H1 (cell line): ENCODE results near the gene PRRX1. TPM values are rescaled to one million over a fixed set of nuclear protein-coding genes. Genes with fewer than 3 reads are reported as not detected.

Experiments used
- GTF2F1 ChIP-seq: IDR thresholded peaks from 2 replicates; pipeline ENCODE4 v1.6.1; 2012; ENCODE audit warnings: low read depth, low read length, improper control_type of control experiment, borderline replicate concordance
- polyA plus RNA-seq, 7 experiments: library from polyadenylated mRNA; depleted of rRNA in 3 of 7; stranded (reverse) in 5 of 7; unstranded in 2 of 7; fragments of >200 nt in 5 of 7; fragments of 200-250 nt in 2 of 7; gene quantifications; 1 replicate in 5 of 7; 2 replicates in 1 of 7; 4 replicates in 1 of 7; pipeline versions ENCODE4 v1.2.1 to v1.2.3, GENCODE V29; 2011 to 2013; ENCODE audit warnings: missing spikeins in 2 of 7, mixed read lengths in 2 of 7
- total RNA-seq: library from RNA; stranded (reverse); fragmentation: NEBNext Ultra II Directional; extraction: Animal tissue kit (Norgen Biotek cat#: 25700); gene quantifications from 2 replicates; pipeline ENCODE4 v1.2.1, GENCODE V29; 2021

PRRX1 gene
- total and polyA plus RNA-seq, 2 of the 8 experiments (the other 6 are each of a cell fraction or from before 2014, with no cell fraction given), result not detected

GRCh38 chr1:170729225-170730002 is 65.5 kb downstream of the PRRX1 start (continued):
- TF ChIP-seq GTF2F1, result no peak
